GM19395 (cell line): ENCODE results near the gene KAT5.
"Not testable (repeated sequence)": the region's sequence is repeated elsewhere in the genome, so short reads cannot be mapped to it uniquely, and the experiment has no call there.

Experiments used
- ATAC-seq: cut with Tn5 transposase; IDR thresholded peaks from one replicate; pipeline ENCODE4 v1.9.1; 2021; ENCODE audit warnings: mild to moderate bottlenecking, moderate library complexity; ENCODE audit not compliant: unreplicated experiment

Gene KAT5

GRCh38 chr11:65711785-65712632 lies at the start of gene KAT5:
TSS of gene KAT5 (plus strand) at chr11:65712252. CDS start at chr11:65712268, 16 bp downstream.
- ATAC-seq: peak; percentile 80

- peak; percentile 73 for ATAC-seq
These were observed 49.0 kb upstream of the KAT5 start, which contains the start of gene RELA for GRCh38 chr11:65662799-65663638. TSS of gene RELA (minus strand) at chr11:65662916. CDS start at chr11:65662832, 84 bp downstream.

GRCh38 chr11:65663639-65664200 lies 48.3 kb upstream of the KAT5 start:
- peak; percentile 11 for ATAC-seq

- ATAC-seq: no peak
These were observed 39.7 kb upstream of the KAT5 start for GRCh38 chr11:65672180-65672860.

- no peak for ATAC-seq
These were observed 39.1 kb upstream of the KAT5 start for GRCh38 chr11:65672982-65673381.

- ATAC-seq: no peak
These were observed 31.8 kb upstream of the KAT5 start for GRCh38 chr11:65680192-65680743.

GRCh38 chr11:65683480-65683879 lies 28.6 kb upstream of the KAT5 start:
- ATAC-seq: not testable (repeated sequence)

- ATAC-seq: no peak
These were observed 26.1 kb upstream of the KAT5 start for GRCh38 chr11:65685981-65686380.

GRCh38 chr11:65691847-65692246 lies 20.2 kb upstream of the KAT5 start:
- not testable (repeated sequence) for ATAC-seq

- no peak for ATAC-seq
These were observed 19.7 kb upstream of the KAT5 start for GRCh38 chr11:65692367-65692766.

- ATAC-seq: no peak
These were observed 16.4 kb upstream of the KAT5 start for GRCh38 chr11:65695459-65696241.

- ATAC-seq: no peak
These were observed 15.1 kb upstream of the KAT5 start for GRCh38 chr11:65696802-65697552.

GRCh38 chr11:65698205-65698604 lies 13.8 kb upstream of the KAT5 start:
- no peak for ATAC-seq

GRCh38 chr11:65699306-65699705 lies 12.7 kb upstream of the KAT5 start:
- no peak for ATAC-seq

GRCh38 chr11:65700399-65700798 lies 11.7 kb upstream of the KAT5 start:
- ATAC-seq: no peak

GRCh38 chr11:65701686-65702085 lies 10.4 kb upstream of the KAT5 start:
- ATAC-seq: no peak

- ATAC-seq: no peak
These were observed 8.2 kb upstream of the KAT5 start for GRCh38 chr11:65703846-65704245.

- not testable (repeated sequence) for ATAC-seq
These were observed 5.7 kb upstream of the KAT5 start for GRCh38 chr11:65706303-65706763.

GRCh38 chr11:65707002-65707401 lies 5.0 kb upstream of the KAT5 start:
- not testable (repeated sequence) for ATAC-seq
